SK-N-SH treated with all-trans-retinoic acid at 6 μM for 48 hours (cell line): ENCODE results near the gene ATL2.

ENCODE experiments used
- ATAC-seq: fragments of 200-7000 bp; cut with Tn5 transposase; 3 replicates; pipeline ENCODE4 v1.9.1; 2020; ENCODE audit warnings: mild to moderate bottlenecking, moderate library complexity
- ARNTL ChIP-seq: fragments of 450-650 bp; formaldehyde crosslinking; IDR thresholded peaks from 2 replicates; pipeline ENCODE4 v1.5.0; 2020; ENCODE audit warnings: low read depth, mild to moderate bottlenecking, moderate library complexity, borderline replicate concordance
- BACH2 ChIP-seq: fragments of 250-450 bp; sonication (Bioruptor Pico); IDR thresholded peaks from 2 replicates; pipeline ENCODE4 v1.9.0; 2021; ENCODE audit warnings: mild to moderate bottlenecking, borderline replicate concordance
- CSDC2 ChIP-seq: fragments of 250-450 bp; sonication (Bioruptor Pico); IDR thresholded peaks from 2 replicates; pipeline ENCODE4 v1.5.0; 2020; ENCODE audit warnings: mild to moderate bottlenecking, moderate library complexity
- GLIS3 ChIP-seq: fragments of 250-450 bp; sonication (Bioruptor Pico); IDR thresholded peaks from 2 replicates; pipeline ENCODE4 v1.5.0; 2020; ENCODE audit warnings: mild to moderate bottlenecking, moderate library complexity
- ISL1 ChIP-seq: fragments of 250-450 bp; sonication (Bioruptor Pico); IDR thresholded peaks from 2 replicates; pipeline ENCODE4 v2.1.2; 2022; ENCODE audit warnings: mild to moderate bottlenecking, moderate library complexity
- OSR1 ChIP-seq: fragments of 250-450 bp; sonication (Bioruptor Pico); IDR thresholded peaks from 2 replicates; pipeline ENCODE4 v1.8.0; 2022; ENCODE audit warnings: moderate library complexity, mild to moderate bottlenecking, inconsistent platforms
- PPARA ChIP-seq: fragments of 250-450 bp; sonication (Bioruptor Pico); IDR thresholded peaks from 2 replicates; pipeline ENCODE4 v1.5.0; 2020; ENCODE audit warnings: mild to moderate bottlenecking, borderline replicate concordance
- RARB ChIP-seq: fragments of 250-450 bp; sonication (Bioruptor Pico); IDR thresholded peaks from 2 replicates; pipeline ENCODE4 v1.8.0; 2021; ENCODE audit warnings: mild to moderate bottlenecking, moderate library complexity
- SNAI2 ChIP-seq: fragments of 250-450 bp; sonication (Bioruptor Pico); IDR thresholded peaks from 2 replicates; pipeline ENCODE4 v1.5.0; 2020; ENCODE audit warnings: mild to moderate bottlenecking, moderate library complexity
- TCF4 ChIP-seq: fragments of 250-450 bp; sonication (Bioruptor Pico); IDR thresholded peaks from 2 replicates; pipeline ENCODE4 v1.8.0; 2021; ENCODE audit warnings: mild to moderate bottlenecking, moderate library complexity, borderline replicate concordance
- TOX ChIP-seq: fragments of 250-450 bp; sonication (Bioruptor Pico); IDR thresholded peaks from 2 replicates; pipeline ENCODE4 v1.8.0; 2021; ENCODE audit warnings: mild to moderate bottlenecking, moderate library complexity, borderline replicate concordance
- ZC3H10 ChIP-seq: fragments of 250-450 bp; sonication (Bioruptor Pico); IDR thresholded peaks from 2 replicates; pipeline ENCODE4 v1.5.1; 2021; ENCODE audit warnings: mild to moderate bottlenecking, moderate library complexity
- ZFP3 ChIP-seq: fragments of 250-450 bp; sonication (Bioruptor Pico); IDR thresholded peaks from 2 replicates; pipeline ENCODE4 v1.5.0; 2020; ENCODE audit warnings: mild to moderate bottlenecking, moderate library complexity
- ZFP30 ChIP-seq: fragments of 450-650 bp; formaldehyde crosslinking; IDR thresholded peaks from 2 replicates; pipeline ENCODE4 v1.5.0; 2022; ENCODE audit warnings: mild to moderate bottlenecking, moderate library complexity
- ZNF70 ChIP-seq: fragments of 450-650 bp; formaldehyde crosslinking; IDR thresholded peaks from 2 replicates; pipeline ENCODE4 v1.5.0; 2020; ENCODE audit warnings: mild to moderate bottlenecking, moderate library complexity
- ZNF8 ChIP-seq: fragments of 450-650 bp; formaldehyde crosslinking; IDR thresholded peaks from 2 replicates; pipeline ENCODE4 v1.5.0; 2020; ENCODE audit warnings: mild to moderate bottlenecking, moderate library complexity
- TF ChIP-seq, protein P1 (sequence below): fragments of 250-450 bp; sonication (Bioruptor Pico); IDR thresholded peaks from 2 replicates; pipeline ENCODE4 v1.5.1; 2020; ENCODE audit warnings: low read depth, mild to moderate bottlenecking, moderate library complexity
- TF ChIP-seq, protein P2 (sequence below): fragments of 250-450 bp; sonication (Bioruptor Pico); IDR thresholded peaks from 2 replicates; pipeline ENCODE4 v1.8.0; 2021; ENCODE audit warnings: low read depth, mild to moderate bottlenecking, moderate library complexity, borderline replicate concordance
- TF ChIP-seq, protein P3 (sequence below): fragments of 250-450 bp; sonication (Bioruptor Pico); IDR thresholded peaks from 2 replicates; pipeline ENCODE4 v1.5.0; 2020; ENCODE audit warnings: mild to moderate bottlenecking, moderate library complexity
- TF ChIP-seq, protein P4 (sequence below): fragments of 250-450 bp; sonication (Bioruptor Pico); IDR thresholded peaks from 2 replicates; pipeline ENCODE4 v1.8.0; 2020; ENCODE audit warnings: mild to moderate bottlenecking, moderate library complexity, borderline replicate concordance
- TF ChIP-seq, protein P5 (sequence below): fragments of 250-450 bp; sonication (Bioruptor Pico); IDR thresholded peaks from 2 replicates; pipeline ENCODE4 v1.5.1; 2021; ENCODE audit warnings: mild to moderate bottlenecking, moderate library complexity

Gene ATL2

DNA sequence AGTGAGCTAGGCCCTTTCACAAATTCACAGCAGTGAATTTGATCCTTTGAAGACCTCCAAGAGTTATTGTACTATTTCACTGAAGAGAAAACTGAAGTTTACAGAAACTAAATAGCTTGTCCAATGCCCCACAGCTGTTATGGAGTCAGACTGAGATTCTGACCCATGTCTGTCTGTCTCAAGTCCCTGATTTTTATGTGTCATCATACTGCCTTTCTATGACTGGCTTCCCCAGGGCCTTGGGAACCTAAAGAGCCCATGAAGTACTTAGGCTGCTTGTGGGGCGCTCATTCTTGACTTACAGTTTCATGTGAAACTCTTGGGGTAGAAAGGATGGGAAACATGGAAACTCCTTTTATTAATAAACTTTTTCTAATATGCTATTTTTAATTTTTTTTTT is 107.7 kb downstream of the ATL2 start:
- no peak for TF ChIP-seq ZFP3 (CRISPR knock-in tag)
- no peak for TF ChIP-seq GLIS3 (CRISPR knock-in tag)
- ATAC-seq = no peak

DNA sequence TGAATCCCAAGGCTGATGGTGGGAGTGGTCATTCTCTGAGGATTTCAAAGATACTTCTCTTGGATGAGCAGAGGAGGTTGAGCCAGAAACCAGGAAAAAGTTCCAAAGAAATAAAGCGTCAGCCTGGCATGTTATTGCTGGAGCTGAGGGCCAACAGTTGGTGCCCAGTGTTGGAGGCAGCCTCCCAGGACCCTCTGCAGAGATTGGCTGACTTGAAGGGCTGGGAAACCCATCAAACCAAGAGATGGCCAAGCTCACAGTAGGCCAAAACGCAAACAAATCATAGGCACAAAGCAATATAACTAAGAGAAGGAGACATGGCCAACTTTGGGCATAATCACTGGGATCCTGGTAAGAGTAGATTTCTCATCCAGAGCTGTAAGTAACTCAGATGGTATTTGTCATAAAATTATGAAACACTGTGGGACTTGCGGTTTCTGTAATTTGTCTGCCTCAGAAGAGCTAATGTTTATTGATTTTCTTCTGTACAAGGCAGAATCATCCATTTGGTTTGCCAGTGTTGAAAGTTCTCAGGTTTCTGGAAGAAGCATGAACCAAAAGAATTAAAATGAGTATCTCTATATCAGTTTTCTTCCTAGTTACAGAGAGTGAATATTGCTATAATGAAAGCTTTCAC is 108.3 kb downstream of the ATL2 start:
- no peak for ATAC-seq

DNA sequence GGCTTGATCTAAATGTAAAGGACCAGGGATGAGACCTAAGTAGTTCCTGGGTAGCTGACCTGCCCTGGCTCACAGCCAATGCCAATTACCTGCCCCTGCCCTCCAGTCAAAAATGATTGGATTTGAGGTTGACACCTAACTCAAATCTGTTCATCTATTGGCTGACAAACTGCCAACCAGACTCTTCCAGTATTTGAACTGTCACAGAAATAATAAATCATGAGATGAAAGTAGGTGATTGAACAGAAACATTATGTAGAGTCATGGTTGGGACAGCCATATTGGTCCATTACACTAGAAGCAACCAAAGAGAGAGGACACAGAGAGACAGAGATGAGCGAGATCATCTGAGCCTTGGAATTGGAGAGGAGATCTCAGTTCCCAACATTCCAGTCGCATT is 109.1 kb downstream of the ATL2 start:
- TF ChIP-seq ZC3H10 (CRISPR knock-in tag) (no peak), TCF4 (CRISPR knock-in tag) (no peak), SNAI2 (CRISPR knock-in tag) (no peak), PPARA (CRISPR knock-in tag) (no peak), CSDC2 (CRISPR knock-in tag) (no peak), BACH2 (CRISPR knock-in tag) (no peak), ZFP30 (no peak), RARB (CRISPR knock-in tag) (no peak), ISL1 (no peak), ZNF8 (CRISPR knock-in tag) (no peak), OSR1 (CRISPR knock-in tag) (no peak), GLIS3 (CRISPR knock-in tag) (no peak), ZNF70 (CRISPR knock-in tag) (no peak), ARNTL (CRISPR knock-in tag) (no peak), TOX (CRISPR knock-in tag) (no peak)
- TF ChIP-seq, protein P1, sequence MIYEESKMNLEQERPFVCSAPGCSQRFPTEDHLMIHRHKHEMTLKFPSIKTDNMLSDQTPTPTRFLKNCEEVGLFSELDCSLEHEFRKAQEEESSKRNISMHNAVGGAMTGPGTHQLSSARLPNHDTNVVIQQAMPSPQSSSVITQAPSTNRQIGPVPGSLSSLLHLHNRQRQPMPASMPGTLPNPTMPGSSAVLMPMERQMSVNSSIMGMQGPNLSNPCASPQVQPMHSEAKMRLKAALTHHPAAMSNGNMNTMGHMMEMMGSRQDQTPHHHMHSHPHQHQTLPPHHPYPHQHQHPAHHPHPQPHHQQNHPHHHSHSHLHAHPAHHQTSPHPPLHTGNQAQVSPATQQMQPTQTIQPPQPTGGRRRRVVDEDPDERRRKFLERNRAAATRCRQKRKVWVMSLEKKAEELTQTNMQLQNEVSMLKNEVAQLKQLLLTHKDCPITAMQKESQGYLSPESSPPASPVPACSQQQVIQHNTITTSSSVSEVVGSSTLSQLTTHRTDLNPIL (CRISPR knock-in tag) = no peak
- TF ChIP-seq, protein P2, sequence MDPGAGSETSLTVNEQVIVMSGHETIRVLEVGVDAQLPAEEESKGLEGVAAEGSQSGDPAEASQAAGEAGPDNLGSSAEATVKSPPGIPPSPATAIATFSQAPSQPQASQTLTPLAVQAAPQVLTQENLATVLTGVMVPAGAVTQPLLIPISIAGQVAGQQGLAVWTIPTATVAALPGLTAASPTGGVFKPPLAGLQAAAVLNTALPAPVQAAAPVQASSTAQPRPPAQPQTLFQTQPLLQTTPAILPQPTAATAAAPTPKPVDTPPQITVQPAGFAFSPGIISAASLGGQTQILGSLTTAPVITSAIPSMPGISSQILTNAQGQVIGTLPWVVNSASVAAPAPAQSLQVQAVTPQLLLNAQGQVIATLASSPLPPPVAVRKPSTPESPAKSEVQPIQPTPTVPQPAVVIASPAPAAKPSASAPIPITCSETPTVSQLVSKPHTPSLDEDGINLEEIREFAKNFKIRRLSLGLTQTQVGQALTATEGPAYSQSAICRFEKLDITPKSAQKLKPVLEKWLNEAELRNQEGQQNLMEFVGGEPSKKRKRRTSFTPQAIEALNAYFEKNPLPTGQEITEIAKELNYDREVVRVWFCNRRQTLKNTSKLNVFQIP = no peak
- TF ChIP-seq, protein P3, sequence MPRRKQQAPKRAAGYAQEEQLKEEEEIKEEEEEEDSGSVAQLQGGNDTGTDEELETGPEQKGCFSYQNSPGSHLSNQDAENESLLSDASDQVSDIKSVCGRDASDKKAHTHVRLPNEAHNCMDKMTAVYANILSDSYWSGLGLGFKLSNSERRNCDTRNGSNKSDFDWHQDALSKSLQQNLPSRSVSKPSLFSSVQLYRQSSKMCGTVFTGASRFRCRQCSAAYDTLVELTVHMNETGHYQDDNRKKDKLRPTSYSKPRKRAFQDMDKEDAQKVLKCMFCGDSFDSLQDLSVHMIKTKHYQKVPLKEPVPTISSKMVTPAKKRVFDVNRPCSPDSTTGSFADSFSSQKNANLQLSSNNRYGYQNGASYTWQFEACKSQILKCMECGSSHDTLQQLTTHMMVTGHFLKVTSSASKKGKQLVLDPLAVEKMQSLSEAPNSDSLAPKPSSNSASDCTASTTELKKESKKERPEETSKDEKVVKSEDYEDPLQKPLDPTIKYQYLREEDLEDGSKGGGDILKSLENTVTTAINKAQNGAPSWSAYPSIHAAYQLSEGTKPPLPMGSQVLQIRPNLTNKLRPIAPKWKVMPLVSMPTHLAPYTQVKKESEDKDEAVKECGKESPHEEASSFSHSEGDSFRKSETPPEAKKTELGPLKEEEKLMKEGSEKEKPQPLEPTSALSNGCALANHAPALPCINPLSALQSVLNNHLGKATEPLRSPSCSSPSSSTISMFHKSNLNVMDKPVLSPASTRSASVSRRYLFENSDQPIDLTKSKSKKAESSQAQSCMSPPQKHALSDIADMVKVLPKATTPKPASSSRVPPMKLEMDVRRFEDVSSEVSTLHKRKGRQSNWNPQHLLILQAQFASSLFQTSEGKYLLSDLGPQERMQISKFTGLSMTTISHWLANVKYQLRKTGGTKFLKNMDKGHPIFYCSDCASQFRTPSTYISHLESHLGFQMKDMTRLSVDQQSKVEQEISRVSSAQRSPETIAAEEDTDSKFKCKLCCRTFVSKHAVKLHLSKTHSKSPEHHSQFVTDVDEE (CRISPR knock-in tag) = no peak
- TF ChIP-seq, protein P4, sequence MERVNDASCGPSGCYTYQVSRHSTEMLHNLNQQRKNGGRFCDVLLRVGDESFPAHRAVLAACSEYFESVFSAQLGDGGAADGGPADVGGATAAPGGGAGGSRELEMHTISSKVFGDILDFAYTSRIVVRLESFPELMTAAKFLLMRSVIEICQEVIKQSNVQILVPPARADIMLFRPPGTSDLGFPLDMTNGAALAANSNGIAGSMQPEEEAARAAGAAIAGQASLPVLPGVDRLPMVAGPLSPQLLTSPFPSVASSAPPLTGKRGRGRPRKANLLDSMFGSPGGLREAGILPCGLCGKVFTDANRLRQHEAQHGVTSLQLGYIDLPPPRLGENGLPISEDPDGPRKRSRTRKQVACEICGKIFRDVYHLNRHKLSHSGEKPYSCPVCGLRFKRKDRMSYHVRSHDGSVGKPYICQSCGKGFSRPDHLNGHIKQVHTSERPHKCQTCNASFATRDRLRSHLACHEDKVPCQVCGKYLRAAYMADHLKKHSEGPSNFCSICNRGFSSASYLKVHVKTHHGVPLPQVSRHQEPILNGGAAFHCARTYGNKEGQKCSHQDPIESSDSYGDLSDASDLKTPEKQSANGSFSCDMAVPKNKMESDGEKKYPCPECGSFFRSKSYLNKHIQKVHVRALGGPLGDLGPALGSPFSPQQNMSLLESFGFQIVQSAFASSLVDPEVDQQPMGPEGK (CRISPR knock-in tag) = no peak
- TF ChIP-seq, protein P5, sequence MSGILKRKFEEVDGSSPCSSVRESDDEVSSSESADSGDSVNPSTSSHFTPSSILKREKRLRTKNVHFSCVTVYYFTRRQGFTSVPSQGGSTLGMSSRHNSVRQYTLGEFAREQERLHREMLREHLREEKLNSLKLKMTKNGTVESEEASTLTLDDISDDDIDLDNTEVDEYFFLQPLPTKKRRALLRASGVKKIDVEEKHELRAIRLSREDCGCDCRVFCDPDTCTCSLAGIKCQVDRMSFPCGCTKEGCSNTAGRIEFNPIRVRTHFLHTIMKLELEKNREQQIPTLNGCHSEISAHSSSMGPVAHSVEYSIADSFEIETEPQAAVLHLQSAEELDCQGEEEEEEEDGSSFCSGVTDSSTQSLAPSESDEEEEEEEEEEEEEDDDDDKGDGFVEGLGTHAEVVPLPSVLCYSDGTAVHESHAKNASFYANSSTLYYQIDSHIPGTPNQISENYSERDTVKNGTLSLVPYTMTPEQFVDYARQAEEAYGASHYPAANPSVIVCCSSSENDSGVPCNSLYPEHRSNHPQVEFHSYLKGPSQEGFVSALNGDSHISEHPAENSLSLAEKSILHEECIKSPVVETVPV (CRISPR knock-in tag) = no peak
- no peak for ATAC-seq

More for the DNA sequence above, 108.3 kb downstream of the ATL2 start:
- TF ChIP-seq ISL1 = no peak
- no peak for TF ChIP-seq PPARA (CRISPR knock-in tag)
- no peak for TF ChIP-seq SNAI2 (CRISPR knock-in tag)
- no peak for TF ChIP-seq ZFP3 (CRISPR knock-in tag)
